Neuron (in vitro differentiated cells): ENCODE data around the gene COIL.
"Not testable (repeated sequence)": the region's sequence is repeated elsewhere in the genome, so short reads cannot be mapped to it uniquely, and the experiment has no call there.

Experiments
- H2AFZ ChIP-seq: one replicate; pipeline ENCODE4 v1.6.1; 2013; ENCODE audit warnings: low read depth, mild to moderate bottlenecking, inconsistent platforms, low read length, moderate library complexity
- H3K27me3 ChIP-seq: one replicate; pipeline ENCODE4 v1.6.1; 2013; ENCODE audit warnings: low read length; ENCODE audit not compliant: insufficient read depth
- H3K36me3 ChIP-seq: one replicate; pipeline ENCODE4 v1.6.1; 2013; ENCODE audit warnings: low read length; ENCODE audit not compliant: insufficient read depth
- H3K4me1 ChIP-seq: one replicate; pipeline ENCODE4 v1.6.1; 2013; ENCODE audit warnings: low read length; ENCODE audit not compliant: insufficient read depth
- H3K4me3 ChIP-seq: 2 replicates; pipeline ENCODE4 v1.5.1; 2013; ENCODE audit warnings: mild to moderate bottlenecking, low read length, moderate library complexity
- H3K9me3 ChIP-seq: one replicate; pipeline ENCODE4 v1.6.1; 2013; ENCODE audit warnings: low read length

The COIL gene

GRCh38 chr17:56938206-56938605 lies 22.6 kb downstream of the COIL start:
- not testable (repeated sequence) for H3K4me1 ChIP-seq, H2AFZ ChIP-seq, H3K9me3 ChIP-seq, H3K27me3 ChIP-seq, H3K4me3 ChIP-seq
- peaks cover 67% of the 10 kb centered on the region for H3K36me3 ChIP-seq

- Histone ChIP-seq H3K4me3 (no peak overlapping the region), H3K4me1 (no peaks in the 10 kb centered on the region), H3K27me3 (no peaks in the 10 kb centered on the region), H2AFZ (no peak overlapping the region), H3K9me3 (peaks cover 5% of the 10 kb centered on the region), H3K36me3 (peaks cover 63% of the 10 kb centered on the region)
These were observed 23.2 kb downstream of the COIL start for GRCh38 chr17:56937687-56938086.

GRCh38 chr17:56936697-56937322 lies 24.0 kb downstream of the COIL start:
- H3K4me1 ChIP-seq, result no peaks in the 10 kb centered on the region
- H3K27me3 ChIP-seq, result no peaks in the 10 kb centered on the region
- H3K4me3 ChIP-seq, result no peak overlapping the region
- H3K9me3 ChIP-seq, result peaks cover 6% of the 10 kb centered on the region
- H3K36me3 ChIP-seq, result peaks cover 60% of the 10 kb centered on the region
- H2AFZ ChIP-seq, result no peak overlapping the region

GRCh38 chr17:56935461-56935860 lies 25.4 kb downstream of the COIL start:
- Histone ChIP-seq H3K27me3 (no peaks in the 10 kb centered on the region), H2AFZ (no peak overlapping the region), H3K9me3 (peaks cover 6% of the 10 kb centered on the region), H3K4me1 (no peaks in the 10 kb centered on the region), H3K4me3 (no peak overlapping the region), H3K36me3 (peaks cover 51% of the 10 kb centered on the region)

- no peaks in the 10 kb centered on the region for H3K4me1 ChIP-seq
- H3K9me3 ChIP-seq, result peaks cover 6% of the 10 kb centered on the region
- H3K36me3 ChIP-seq, result peaks cover 49% of the 10 kb centered on the region
- no peaks in the 10 kb centered on the region for H3K27me3 ChIP-seq
- no peak overlapping the region for H3K4me3 ChIP-seq
- H2AFZ ChIP-seq, result no peak overlapping the region
These were observed 26.6 kb downstream of the COIL start for GRCh38 chr17:56934280-56934679.

GRCh38 chr17:56933868-56934267 lies 27.0 kb downstream of the COIL start:
- no peaks in the 10 kb centered on the region for H3K27me3 ChIP-seq
- H3K36me3 ChIP-seq, result peaks cover 45% of the 10 kb centered on the region
- H3K4me1 ChIP-seq, result no peaks in the 10 kb centered on the region
- no peak overlapping the region for H2AFZ ChIP-seq
- H3K9me3 ChIP-seq, result peaks cover 6% of the 10 kb centered on the region
- H3K4me3 ChIP-seq, result no peak overlapping the region

GRCh38 chr17:56933151-56933745 lies 27.6 kb downstream of the COIL start:
- H3K9me3 ChIP-seq, result peaks cover 6% of the 10 kb centered on the region

GRCh38 chr17:56930739-56931337 lies 30.0 kb downstream of the COIL start:
- Histone ChIP-seq H3K36me3 (peaks cover 19% of the 10 kb centered on the region), H3K9me3 (peaks cover 1% of the 10 kb centered on the region), H3K4me1 (no peaks in the 10 kb centered on the region), H3K27me3 (no peaks in the 10 kb centered on the region), H2AFZ (no peak overlapping the region), H3K4me3 (no peak overlapping the region)

More at GRCh38 chr17:56933151-56933745, 27.6 kb downstream of the COIL start:
- no peak overlapping the region for H2AFZ ChIP-seq
- no peak overlapping the region for H3K4me3 ChIP-seq
- H3K4me1 ChIP-seq, result no peaks in the 10 kb centered on the region
- H3K27me3 ChIP-seq, result no peaks in the 10 kb centered on the region
- peaks cover 39% of the 10 kb centered on the region for H3K36me3 ChIP-seq

- Histone ChIP-seq H3K27me3 (no peaks in the 10 kb centered on the region), H2AFZ (no peak overlapping the region), H3K4me1 (no peaks in the 10 kb centered on the region), H3K9me3 (peaks cover 1% of the 10 kb centered on the region), H3K4me3 (no peak overlapping the region), H3K36me3 (peaks cover 8% of the 10 kb centered on the region)
These were observed 31.4 kb downstream of the COIL start for GRCh38 chr17:56929362-56929969.

GRCh38 chr17:56928586-56928985 lies 32.3 kb downstream of the COIL start:
- no peaks in the 10 kb centered on the region for H3K27me3 ChIP-seq
- H3K4me3 ChIP-seq, result no peak overlapping the region
- no peaks in the 10 kb centered on the region for H3K4me1 ChIP-seq
- peaks cover 1% of the 10 kb centered on the region for H3K9me3 ChIP-seq
- no peak overlapping the region for H2AFZ ChIP-seq
- H3K36me3 ChIP-seq, result no peaks in the 10 kb centered on the region

- no peaks in the 10 kb centered on the region for H3K36me3 ChIP-seq
- no peaks in the 10 kb centered on the region for H3K4me1 ChIP-seq
- no peaks in the 10 kb centered on the region for H3K9me3 ChIP-seq
- H2AFZ ChIP-seq, result no peak overlapping the region
- H3K4me3 ChIP-seq, result no peak overlapping the region
- H3K27me3 ChIP-seq, result no peaks in the 10 kb centered on the region
These were observed 34.1 kb downstream of the COIL start for GRCh38 chr17:56926704-56927103.

GRCh38 chr17:56926270-56926669 lies 34.6 kb downstream of the COIL start:
- Histone ChIP-seq H2AFZ (no peak overlapping the region), H3K27me3 (no peaks in the 10 kb centered on the region), H3K4me3 (no peak overlapping the region), H3K9me3 (no peaks in the 10 kb centered on the region), H3K36me3 (no peaks in the 10 kb centered on the region), H3K4me1 (no peaks in the 10 kb centered on the region)

GRCh38 chr17:56925088-56925487 lies 35.8 kb downstream of the COIL start:
- no peaks in the 10 kb centered on the region for H3K9me3 ChIP-seq
- H3K36me3 ChIP-seq, result no peaks in the 10 kb centered on the region
- H3K4me3 ChIP-seq, result no peak overlapping the region
- no peaks in the 10 kb centered on the region for H3K4me1 ChIP-seq
- no peak overlapping the region for H2AFZ ChIP-seq
- H3K27me3 ChIP-seq, result no peaks in the 10 kb centered on the region
